ENCODE measurements around the gene SLC35C1.
"Not testable (repeated sequence)": the region's sequence is repeated elsewhere in the genome, so short reads cannot be mapped to it uniquely, and the experiment has no call there.

Gene SLC35C1

DNA sequence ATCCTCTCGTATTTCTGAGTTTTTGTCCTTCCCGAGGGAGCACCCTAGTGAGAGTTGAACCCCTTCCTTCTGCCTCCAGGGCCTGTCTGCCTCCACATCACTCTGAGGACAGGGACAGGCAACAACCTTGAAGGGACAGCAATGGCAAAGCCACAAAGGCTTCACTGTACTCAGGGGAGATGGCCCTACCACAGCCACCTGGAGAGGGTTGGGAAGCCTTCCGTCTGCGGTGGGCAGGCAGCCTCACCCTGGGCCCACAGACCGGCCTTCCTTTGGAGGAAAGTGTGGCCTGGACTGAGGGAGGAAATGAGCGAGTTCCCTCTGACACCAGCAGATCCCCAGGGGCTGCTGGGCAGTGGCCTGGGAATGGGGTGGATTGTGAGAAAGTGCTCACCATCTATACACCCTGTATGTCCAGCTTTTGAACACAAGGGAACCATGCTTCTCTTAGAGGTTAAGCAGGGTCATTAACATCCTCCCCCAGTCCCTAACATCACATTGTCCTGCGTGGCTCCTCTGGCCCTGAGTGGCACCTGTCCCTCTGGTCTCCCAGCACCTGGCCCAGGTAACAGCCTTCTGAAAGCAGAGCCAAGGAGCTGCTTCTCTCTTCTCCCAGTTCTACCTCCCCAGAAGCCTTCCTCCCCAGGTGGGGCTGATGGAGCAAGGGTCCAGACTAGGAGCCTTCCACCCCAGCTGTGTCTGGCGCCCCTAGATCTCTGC lies 6.8 kb downstream of the SLC35C1 start:
- no peak for DNase-seq

DNA sequence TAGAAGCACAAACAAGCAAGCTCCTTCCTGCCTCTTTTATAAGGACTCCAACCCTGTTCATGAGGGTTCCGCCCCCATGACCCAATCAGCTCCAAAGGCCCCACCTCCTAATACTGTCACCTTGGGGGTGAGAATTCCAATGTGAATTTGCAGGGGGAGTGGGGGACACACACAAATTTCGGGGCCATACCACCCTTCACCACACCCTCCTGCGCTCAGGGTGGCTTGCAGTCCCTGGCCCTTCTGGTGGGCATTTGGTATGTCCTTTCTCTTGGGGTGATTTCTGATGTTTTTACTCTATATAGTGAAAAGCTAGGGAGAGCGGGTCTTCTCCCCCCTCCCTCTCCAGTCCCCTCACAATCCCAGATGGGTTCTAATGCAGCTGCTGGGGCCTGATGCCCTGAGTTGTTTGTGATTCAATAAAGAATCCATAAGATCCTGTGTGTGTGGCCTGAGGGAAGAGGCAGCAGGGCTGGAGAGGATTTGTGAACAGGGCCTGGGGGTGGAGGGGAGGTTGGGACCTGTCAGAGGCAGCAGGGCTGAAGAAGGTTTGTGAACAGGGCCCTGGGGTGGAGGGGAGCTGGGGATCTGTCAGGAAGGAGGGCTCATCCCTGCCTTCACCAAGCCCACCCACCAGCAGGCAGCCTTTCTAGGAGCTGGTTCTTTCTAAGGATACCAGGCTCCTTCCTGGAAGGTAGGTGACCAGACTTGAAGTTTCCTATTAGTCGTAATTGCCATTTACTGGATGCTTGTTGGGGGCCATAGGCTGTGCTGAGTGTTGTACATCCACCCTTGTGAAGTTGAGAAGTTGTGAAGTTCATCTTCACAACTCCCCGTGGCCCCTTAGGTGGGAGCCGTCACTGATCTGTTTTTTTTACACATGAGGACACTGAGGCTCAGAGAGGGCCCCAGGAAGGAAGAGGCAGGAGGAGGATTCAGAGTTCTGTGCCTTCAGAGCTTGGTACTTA lies 7.9 kb downstream of the SLC35C1 start:
- no peak for DNase-seq

DNA sequence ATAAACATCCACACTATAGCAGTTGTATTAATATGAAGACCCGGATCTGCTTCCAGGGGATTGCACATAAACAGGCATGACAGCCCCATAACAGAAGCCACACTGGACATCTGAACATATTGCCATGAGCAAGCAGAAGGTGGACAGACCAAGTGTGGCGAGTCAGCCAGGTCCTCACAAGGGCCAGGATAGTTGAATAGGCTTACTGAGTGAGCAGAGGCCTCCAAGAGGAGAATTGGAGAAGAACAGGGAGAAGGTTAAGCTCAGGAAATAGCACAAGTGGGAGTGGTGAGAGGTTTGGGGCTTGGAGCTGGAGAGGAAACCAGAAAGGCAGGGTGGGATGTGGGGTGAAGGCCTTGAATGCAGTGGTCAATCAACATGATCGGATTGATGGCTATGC lies 10.8 kb downstream of the SLC35C1 start:
- no peak for DNase-seq

DNA sequence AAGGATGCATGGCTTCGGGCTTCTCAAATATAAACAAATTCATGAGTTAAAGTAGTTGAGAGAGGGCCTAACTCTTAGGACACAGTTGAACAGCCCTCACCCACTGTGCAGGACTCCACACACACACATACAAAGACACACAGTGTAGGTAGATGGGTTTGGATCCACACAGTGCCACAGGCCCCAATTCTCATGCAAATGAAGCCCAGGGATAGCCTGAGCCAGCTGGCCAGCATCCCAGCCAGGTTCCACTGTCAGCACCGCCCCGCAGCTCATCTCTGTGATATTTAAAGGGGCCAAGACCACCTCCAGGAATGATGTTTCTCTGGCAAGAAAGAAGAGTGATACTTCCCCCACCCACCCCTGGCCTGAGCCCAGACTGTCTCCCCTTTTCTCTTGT lies 11.7 kb downstream of the SLC35C1 start:
- DNase-seq: no peak

DNA sequence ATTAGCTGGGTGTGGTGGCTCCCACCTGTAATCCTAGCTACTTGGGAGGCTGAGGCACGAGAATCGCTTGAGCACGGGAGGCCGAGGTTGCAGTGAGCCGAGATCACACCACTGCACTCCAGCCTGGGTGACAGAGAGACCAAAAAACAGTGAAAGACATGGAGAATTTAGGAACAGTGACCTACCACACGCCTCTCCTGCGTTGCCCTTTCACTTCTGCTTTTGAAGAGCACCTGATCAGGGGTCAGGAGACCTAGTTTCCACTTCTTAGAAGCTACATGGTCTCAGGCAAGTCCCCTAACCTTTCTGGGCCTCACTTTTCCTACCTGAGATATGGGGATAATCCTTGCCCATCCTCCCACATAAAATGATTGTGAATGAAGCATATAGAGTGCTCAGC lies 12.2 kb downstream of the SLC35C1 start:
- no peak for DNase-seq

DNA sequence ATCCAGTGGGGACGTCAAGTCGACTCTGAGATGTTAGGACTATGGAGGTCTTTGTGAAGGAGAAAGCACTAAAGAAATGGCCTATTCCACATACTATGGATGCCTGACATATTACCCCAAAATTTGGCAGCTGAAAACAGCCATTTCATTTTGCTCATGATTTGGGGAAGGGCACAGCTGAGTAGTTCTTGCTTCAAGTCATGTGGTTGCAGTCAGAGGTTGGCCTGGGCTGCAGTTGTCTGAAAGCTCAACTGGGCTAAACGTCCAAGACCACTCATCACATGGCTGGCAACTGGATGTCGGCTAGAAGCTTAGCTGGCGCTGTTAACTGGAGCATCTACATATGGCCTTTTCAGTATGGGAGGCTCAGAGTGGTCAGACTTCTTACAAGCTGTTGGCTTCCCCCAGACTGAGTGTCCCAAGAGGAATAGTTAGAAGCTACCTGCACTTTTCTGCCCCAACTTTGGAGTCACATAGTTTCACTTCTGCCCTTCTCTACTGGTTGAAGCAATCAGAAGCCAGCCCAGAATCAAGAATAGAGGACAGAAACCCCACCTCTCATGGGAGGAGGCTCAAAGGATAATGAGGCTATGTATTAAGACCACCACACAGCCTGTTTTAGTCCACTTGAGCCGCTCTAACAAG lies 14.1 kb downstream of the SLC35C1 start:
- no peak for DNase-seq

DNA sequence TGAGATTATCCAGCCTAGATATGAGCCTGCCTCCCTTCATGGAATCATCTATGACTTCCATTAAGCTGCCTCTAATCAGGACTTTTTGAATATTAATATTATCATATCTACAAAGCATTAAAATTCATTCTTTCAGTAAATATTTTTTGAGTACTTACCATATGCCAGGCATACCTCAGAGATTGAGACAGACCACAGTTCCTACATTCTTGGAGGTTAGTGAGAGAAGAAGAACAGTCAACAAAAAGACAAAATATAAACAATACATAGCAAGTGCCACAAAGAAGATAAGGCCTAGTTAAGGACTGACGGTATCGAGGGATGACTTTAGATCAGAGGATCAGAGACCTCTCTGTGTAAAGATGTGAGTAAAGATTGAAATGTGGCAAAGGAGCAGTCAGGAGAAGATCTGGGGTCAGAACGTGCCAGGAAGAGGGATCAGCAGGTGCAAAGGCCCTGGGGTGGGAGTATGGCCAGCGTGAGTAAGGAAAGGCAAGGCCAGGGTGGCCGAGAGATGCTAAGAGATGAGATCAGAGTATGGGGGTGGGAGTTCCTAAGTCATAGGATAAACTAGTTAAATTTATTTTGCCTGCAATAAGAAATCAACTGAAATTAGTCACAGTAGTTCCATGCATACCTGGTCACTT lies 15.4 kb downstream of the SLC35C1 start:
- DNase-seq: no peak

DNA sequence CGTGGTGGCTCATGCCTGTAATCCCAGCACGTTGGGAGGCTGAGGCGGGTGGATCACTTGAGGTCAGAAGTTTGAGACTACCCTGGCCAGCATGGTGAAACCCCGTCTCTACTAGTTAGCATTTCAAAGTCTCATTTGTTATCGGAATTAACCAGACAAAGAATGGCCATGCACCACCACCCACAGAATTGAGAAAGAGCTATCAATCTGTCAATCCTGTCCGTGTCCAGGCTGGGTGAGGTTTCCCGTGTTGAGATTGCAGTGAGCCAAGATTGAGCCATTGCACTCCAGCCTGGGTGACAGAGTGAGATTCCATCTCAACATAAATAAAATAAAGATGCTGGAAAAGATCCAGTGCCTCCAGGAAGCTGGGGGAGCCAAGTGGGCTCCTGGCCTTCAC lies 21.5 kb downstream of the SLC35C1 start:
- DNase-seq: not testable (repeated sequence)

DNA sequence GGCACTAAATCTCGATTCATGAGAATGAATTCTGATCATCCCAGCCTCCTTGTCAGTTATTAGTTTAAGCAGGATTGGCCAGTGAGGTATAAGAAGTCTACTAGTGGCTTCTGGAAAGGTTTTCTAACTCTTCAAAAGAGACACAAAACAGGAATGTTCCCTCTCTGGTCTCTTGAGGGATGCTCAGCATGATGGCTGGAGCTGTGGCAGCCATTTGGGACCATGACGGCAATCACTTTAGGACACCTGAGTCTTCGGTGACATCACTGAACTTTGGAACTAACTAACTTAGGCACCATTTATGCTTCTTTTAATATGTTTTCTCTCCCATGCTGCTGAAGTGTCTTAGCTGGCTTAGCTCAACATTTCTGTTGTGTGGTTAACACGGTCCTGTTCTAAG lies 22.2 kb downstream of the SLC35C1 start:
- DNase-seq: no peak

DNA sequence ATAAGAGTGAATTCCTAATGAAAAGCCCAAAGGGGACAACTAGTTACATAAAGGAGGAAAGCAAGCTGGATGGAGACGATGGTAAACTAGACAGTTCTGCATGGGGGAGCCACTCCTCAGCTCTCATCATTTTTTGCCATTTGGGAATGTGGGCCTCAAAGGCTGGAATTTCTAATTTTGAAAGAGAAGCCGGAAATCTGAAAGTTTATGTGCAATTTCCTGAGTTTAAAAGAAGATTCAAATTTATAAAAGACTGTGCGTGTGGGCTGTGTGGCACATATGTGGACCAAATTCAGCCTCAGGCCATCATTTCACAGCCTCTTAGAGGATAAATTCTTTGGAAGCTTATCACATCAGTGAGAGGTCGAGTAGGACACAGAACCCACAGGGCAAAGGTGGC lies 24.0 kb downstream of the SLC35C1 start:
- no peak for DNase-seq

DNA sequence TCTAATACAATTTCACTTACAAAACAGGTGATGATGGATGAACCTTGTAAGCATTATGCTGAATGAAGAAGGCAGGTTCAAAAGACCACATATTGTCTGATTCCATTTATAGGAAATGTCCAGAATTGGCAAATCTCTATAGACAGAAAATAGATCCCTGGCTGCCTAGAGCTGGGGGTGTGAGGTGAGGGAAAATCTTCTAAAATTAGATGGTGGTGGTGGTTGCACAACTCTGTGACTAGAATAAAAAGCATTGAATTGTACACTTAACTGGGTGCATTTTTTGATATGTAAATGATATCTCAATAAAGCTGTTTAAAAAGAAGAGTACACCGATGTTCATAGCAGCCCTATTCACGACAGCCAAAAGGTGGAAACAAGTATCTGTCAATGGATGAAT lies 25.6 kb downstream of the SLC35C1 start:
- no peak for DNase-seq

DNA sequence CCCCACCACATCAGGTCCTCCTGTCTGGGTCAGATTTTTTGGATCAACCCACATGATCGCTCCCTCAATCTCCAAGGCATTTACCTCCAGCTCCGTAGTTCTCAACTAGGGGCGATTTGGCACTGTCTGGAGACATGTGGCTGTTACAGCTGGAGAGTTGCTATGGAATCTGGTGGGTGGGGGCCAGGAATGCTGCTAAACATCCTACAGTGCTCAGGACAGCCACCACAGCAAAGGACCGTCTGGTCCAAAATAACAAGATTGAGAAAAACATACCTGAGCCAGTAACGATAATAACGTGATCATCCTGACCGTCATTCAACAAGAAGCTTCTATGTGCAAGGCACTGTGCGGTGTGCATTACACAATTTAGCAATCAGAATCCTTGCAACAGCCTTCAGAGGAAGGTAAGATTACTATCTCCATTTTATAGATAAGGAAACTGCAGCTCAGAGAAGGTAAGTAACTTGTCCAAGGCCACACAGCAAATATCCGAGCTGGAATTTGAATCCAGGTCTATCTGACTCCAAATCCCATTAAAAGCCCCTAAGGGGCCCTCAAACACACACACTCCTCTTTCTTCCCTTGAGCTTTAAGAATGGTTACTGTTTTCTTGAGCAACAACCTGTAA lies 28.0 kb downstream of the SLC35C1 start:
- no peak for DNase-seq

DNA sequence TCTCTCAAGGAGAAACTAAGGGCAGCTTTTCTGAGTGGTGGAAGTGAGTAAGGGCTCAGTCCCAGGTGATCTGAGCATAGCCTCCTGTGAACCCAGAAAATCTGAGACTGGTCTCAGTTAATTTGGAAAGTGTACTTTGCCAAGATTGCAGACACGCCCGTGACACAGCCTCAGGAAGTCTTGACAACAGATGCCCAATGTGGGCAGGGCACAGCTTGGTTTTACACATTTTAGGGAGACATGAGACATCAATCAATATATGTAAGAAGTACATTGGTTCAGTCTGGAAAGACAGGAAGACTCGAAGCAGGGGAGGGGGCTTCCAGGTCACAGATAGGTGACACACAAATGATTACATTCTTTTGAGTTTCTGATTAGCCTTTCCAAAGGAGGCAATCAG lies 28.8 kb downstream of the SLC35C1 start:
- DNase-seq: no peak

DNA sequence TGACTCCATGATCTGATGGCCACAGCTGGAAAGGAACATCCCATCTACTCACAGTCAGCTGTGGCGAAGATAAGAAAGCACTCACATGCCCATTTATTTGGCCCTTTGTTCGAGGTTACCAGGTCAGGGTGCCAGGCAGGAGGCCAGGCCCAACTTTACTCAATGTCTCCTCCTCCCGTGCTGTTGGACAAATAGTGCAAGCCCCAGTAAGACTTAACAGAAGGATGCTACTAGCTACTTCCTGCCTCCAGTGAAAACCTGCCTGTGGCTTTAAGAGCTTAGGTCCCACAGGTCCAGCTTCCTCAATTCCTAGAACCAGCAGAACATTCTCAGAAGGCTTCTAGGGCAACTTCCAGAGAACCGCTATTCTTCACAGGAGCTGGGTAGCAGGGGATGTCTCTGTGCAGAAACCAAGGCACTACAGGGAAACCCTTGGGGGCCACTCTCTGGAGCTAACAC lies 29.4 kb downstream of the SLC35C1 start:
- no peak for DNase-seq

DNA sequence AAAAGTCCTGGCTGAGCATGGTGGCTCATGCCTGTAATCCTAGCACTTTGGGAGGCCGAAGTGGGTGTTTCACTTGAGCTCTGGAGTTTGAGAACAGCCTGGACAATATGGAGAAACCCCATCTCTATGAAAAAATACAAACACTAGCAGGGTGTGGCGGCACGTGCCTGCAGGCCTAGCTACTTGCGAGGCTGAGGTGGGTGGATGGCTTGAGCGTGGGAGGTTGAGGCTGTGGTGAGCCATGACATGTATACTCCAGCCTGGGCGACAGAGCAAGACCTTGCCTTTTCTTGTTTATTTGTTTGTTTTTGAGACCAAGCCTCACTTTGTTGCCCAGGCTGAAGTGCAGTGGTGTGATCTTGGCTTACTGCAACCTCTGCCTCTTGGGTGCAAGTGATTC lies 34.3 kb downstream of the SLC35C1 start:
- no peak for DNase-seq

DNA sequence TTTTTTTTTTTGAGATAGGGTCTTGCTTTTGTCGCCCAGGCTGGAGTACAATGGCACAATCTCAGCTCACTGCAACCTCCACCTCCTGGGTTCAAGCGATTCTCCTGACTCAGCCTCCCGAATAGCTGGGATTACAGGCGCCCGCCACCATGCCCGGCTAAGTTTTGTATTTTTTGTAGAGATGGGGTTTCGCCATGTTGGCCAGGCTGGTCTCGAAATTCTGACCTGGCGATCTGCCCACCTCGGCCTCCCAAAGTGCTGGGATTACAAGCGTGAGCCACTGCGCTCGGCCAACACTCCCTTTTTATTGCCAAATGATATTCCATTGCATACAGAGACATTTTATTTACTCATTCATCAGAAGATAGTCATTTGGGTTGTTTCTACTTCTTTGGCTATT lies 35.3 kb downstream of the SLC35C1 start:
- DNase-seq: not testable (repeated sequence)

DNA sequence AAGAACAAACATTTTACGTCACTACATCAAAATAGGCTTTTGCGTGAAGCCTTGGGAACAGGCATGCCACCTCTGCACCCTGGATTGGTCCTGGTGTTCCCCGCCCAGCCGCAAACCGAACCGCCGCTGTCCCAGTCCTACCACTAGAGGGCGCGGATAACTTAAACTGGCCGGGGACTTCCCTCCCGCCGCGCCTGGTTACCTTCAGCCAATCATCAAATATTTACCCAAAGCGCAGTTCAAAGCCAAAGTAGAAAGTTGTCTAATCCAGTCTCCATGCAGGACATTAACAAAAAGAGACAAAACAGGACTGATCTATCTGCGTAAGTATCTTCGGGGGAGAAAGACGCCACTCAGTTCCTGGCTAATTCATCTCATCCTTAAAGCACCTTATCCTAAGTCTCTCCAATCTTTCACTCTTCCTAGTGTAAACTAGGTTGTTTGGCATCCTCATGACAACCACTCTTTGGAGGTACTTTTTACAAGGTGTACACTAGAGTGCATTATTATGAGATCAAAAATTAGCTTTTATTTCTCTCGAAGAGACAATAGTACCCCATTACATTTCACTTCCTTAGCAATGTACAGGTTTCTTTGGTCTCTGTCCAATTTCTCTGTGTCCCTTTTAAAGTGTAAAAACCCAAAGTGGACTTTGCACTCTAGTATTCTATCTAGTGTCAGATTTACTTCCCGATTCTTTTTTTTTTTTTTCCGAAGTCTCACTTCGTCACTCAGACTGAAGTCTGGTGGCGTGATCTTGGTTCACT lies 38.4 kb downstream of the SLC35C1 start:
- peak; percentile 83 for DNase-seq

DNA sequence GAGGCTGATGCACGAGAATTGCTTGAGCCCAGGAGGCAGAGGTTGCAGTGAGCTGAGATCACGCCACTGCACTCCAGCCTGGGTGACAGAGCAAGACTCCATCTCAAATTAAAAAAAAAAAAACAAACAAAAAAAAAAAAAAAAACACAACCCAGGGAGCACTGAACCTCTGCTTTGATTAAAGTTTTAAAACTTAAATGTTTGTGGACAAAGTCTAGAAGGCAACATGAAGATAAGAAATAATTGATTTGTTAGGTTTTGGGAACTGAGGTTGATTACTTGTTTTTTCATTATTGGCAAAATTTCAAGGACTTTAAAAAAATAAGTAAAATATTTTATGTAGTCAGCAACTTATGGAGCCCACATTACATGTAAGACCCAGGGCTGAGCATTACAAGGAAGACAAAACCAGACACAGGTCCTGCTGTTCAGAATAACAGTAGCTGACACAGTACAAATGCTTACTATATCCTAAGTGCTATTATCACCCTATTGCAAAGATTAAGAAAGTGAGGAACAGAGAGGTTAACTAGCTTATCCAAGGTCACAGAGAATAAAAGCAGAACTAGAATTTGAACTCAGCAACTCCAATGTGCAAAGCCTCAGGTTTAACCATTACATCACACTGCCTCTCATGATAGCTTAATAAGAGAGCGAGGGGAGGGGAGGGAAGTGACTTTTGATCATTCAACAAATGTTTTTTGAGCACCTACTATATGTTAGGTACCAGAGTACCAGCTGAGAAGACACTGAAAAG lies 40.1 kb downstream of the SLC35C1 start:
- DNase-seq: no peak

DNA sequence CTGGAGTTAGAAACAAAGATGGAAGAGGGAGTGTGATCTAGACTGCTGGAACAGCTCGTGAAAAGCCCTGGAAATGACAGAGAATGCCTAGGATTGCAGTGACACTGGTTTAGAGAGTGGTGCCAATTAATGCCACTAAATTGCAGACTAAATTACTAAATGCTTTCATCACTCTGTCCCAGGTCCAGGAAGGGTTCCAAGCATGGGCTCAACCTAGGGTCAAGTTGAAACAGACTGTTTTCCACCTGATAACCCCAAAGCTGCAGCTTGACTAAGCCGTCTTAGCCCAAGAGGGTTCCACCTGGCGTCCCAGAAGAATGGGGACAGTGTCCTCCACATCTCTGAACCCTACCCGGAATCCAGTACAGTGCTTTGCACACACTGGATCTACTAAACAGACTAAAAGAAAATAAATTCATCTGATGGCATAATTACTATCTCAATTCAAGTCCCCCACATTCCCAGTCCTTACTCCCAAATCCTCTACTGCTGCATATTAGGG lies 41.3 kb downstream of the SLC35C1 start:
- DNase-seq: no peak

DNA sequence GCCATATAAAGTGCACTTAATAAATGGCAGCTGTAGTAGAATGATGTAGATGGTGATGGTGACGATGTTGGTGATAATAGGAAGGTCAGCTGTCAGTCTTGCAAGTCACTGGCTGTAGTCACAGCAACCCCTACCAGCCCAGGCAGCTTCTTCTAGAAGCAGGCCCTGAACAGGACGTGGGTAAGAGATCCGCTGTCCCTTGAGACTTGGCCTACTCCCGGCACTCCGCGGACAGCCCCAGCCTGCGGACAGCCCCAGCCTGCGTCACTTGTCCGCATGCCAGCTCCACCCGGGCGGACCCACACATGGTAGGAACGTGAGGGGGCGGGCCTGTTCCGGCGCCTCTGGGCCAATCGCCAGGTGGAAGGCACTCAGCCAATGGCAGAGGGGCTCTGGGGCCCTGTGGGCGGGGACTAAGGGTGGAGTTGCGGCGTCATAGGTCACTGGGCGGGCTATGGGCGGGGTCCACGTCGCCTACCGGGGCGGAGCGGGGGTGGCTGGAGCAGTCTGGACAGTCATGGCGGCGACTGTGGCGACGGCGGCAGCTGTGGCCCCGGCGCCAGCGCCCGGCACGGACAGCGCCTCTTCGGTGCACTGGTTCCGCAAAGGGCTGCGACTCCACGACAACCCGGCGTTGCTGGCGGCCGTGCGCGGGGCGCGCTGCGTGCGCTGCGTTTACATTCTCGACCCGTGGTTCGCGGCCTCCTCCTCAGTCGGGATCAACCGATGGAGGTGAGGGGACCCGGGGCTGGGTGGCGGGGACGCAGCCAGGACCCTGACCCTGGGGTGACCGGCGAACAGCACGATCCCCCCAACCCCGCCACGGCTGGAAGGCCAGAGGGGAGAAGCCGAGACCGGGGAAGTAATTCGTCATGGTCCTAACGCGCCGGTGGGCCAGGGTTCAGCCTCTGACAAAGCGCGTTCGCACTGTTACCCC lies 42.3 kb downstream of the SLC35C1 start, which contains the start of gene CRY2:
TSS of gene CRY2 (plus strand) at position 502 of the 937 bp plus-strand sequence. CDS start at position 518, 16 bp downstream.
- peak; percentile 99 for DNase-seq

Data from activated T-cell treated with anti-CD3 and anti-CD28 coated beads for 4 hours (primary cell).